ENCODE data around the gene CHRNA7.

GRCh38 chr15:32131803-32132202 lies 101.5 kb downstream of the CHRNA7 start:
- TF ChIP-seq HOXA7 (CRISPR knock-in tag; IDR thresholded peaks at IDR 0.05) (no peak), MYC (IDR thresholded peaks at IDR 0.05; ENCODE audit: borderline replicate concordance, low read length) (no peak), EP300 (IDR thresholded peaks at IDR 0.05) (no peak), MAZ (IDR thresholded peaks at IDR 0.05; ENCODE audit: borderline replicate concordance, low read depth, low read length) (no peak)
- TF ChIP-seq, protein P1, sequence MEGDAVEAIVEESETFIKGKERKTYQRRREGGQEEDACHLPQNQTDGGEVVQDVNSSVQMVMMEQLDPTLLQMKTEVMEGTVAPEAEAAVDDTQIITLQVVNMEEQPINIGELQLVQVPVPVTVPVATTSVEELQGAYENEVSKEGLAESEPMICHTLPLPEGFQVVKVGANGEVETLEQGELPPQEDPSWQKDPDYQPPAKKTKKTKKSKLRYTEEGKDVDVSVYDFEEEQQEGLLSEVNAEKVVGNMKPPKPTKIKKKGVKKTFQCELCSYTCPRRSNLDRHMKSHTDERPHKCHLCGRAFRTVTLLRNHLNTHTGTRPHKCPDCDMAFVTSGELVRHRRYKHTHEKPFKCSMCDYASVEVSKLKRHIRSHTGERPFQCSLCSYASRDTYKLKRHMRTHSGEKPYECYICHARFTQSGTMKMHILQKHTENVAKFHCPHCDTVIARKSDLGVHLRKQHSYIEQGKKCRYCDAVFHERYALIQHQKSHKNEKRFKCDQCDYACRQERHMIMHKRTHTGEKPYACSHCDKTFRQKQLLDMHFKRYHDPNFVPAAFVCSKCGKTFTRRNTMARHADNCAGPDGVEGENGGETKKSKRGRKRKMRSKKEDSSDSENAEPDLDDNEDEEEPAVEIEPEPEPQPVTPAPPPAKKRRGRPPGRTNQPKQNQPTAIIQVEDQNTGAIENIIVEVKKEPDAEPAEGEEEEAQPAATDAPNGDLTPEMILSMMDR (IDR thresholded peaks at IDR 0.05), result no peak
- TF ChIP-seq, protein P2, sequence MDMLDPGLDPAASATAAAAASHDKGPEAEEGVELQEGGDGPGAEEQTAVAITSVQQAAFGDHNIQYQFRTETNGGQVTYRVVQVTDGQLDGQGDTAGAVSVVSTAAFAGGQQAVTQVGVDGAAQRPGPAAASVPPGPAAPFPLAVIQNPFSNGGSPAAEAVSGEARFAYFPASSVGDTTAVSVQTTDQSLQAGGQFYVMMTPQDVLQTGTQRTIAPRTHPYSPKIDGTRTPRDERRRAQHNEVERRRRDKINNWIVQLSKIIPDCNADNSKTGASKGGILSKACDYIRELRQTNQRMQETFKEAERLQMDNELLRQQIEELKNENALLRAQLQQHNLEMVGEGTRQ (IDR thresholded peaks at IDR 0.05), result no peak
